ENCODE data around the gene DENND1B. TPM values are rescaled to one million over a fixed set of nuclear protein-coding genes. Genes with fewer than 3 reads are reported as not detected.

DENND1B gene
- total and polyA plus RNA-seq, 2 donors (not counting 1 experiment from before 2014, with no cell fraction given) = 5.5 to 8.4 TPM

GRCh38 chr1:197486946-197487345 lies 288.3 kb downstream of the DENND1B start:
- H3K27ac ChIP-seq (ENCODE audit: insufficient read depth, low read length) = no peak overlapping the region
- no peaks in the 10 kb centered on the region for H3K4me1 ChIP-seq (ENCODE audit: control insufficient read depth, extremely low read depth, insufficient read depth, low read length)
- no peak overlapping the region for H3K9ac ChIP-seq (ENCODE audit: insufficient read depth, low read length)
- H4K20me1 ChIP-seq (ENCODE audit: control insufficient read depth, extremely low read depth, insufficient read depth, low read length) = no peaks in the 10 kb centered on the region
- no peak overlapping the region for H3K4me2 ChIP-seq (ENCODE audit: extremely low read depth, insufficient read depth, low read length)
- no peaks in the 10 kb centered on the region for H3K27me3 ChIP-seq (ENCODE audit: control insufficient read depth, insufficient read depth, low read length)
- peak; percentile 17 to 25 for DNase-seq (ENCODE audit: low read depth in 2 of 2)
- H3K4me3 ChIP-seq (replicated peaks in 1 of 4; ENCODE audit: control extremely low read depth in 1 of 4, insufficient read depth in 1 of 4, low read depth in 3 of 4, low read length in 4 of 4) = no peak overlapping the region
- H3K9me3 ChIP-seq (ENCODE audit: control insufficient read depth, insufficient read depth, low read depth, low read length) = no peaks in the 10 kb centered on the region
- no peaks in the 10 kb centered on the region for H3K79me2 ChIP-seq (ENCODE audit: control insufficient read depth, insufficient read depth, low read length)
- no peak for TF ChIP-seq CTCF (conservative IDR thresholded peaks at IDR 0.05 in 1 of 2, IDR thresholded peaks at IDR 0.05 in 1 of 2; ENCODE audit: low read depth in 1 of 2, low read length in 2 of 2)
- TF ChIP-seq EZH2 (IDR thresholded peaks at IDR 0.05; ENCODE audit: low read length, missing control alignments) = no peak
- no peak overlapping the region for H2AFZ ChIP-seq (ENCODE audit: low read length)
- H3K36me3 ChIP-seq (ENCODE audit: control insufficient read depth, insufficient read depth, low read length) = no peaks in the 10 kb centered on the region

- H3K27me3 ChIP-seq (ENCODE audit: control insufficient read depth, insufficient read depth, low read length) = no peaks in the 10 kb centered on the region
- no peaks in the 10 kb centered on the region for H3K4me1 ChIP-seq (ENCODE audit: control insufficient read depth, extremely low read depth, insufficient read depth, low read length)
- no peaks in the 10 kb centered on the region for H3K79me2 ChIP-seq (ENCODE audit: control insufficient read depth, insufficient read depth, low read length)
- DNase-seq (ENCODE audit: low read depth in 2 of 2) = no peak
- no peaks in the 10 kb centered on the region for H3K9me3 ChIP-seq (ENCODE audit: control insufficient read depth, insufficient read depth, low read depth, low read length)
- H3K27ac ChIP-seq (ENCODE audit: insufficient read depth, low read length) = no peak overlapping the region
- H3K4me2 ChIP-seq (ENCODE audit: extremely low read depth, insufficient read depth, low read length) = no peak overlapping the region
- no peaks in the 10 kb centered on the region for H4K20me1 ChIP-seq (ENCODE audit: control insufficient read depth, extremely low read depth, insufficient read depth, low read length)
- no peak overlapping the region for H2AFZ ChIP-seq (ENCODE audit: low read length)
- no peaks in the 10 kb centered on the region for H3K36me3 ChIP-seq (ENCODE audit: control insufficient read depth, insufficient read depth, low read length)
- TF ChIP-seq CTCF (conservative IDR thresholded peaks at IDR 0.05 in 1 of 2, IDR thresholded peaks at IDR 0.05 in 1 of 2; ENCODE audit: low read depth in 1 of 2, low read length in 2 of 2) = no peak
- TF ChIP-seq EZH2 (IDR thresholded peaks at IDR 0.05; ENCODE audit: low read length, missing control alignments) = no peak
- H3K4me3 ChIP-seq (replicated peaks in 1 of 4; ENCODE audit: control extremely low read depth in 1 of 4, insufficient read depth in 1 of 4, low read depth in 3 of 4, low read length in 4 of 4) = no peak overlapping the region
- no peak overlapping the region for H3K9ac ChIP-seq (ENCODE audit: insufficient read depth, low read length)
Observed at GRCh38 chr1:197485790-197486189, 289.5 kb downstream of the DENND1B start.

- H4K20me1 ChIP-seq (ENCODE audit: control insufficient read depth, extremely low read depth, insufficient read depth, low read length) = no peaks in the 10 kb centered on the region
- no peak overlapping the region for H3K4me2 ChIP-seq (ENCODE audit: extremely low read depth, insufficient read depth, low read length)
- H3K36me3 ChIP-seq (ENCODE audit: control insufficient read depth, insufficient read depth, low read length) = no peaks in the 10 kb centered on the region
- DNase-seq (ENCODE audit: low read depth in 2 of 2) = peak in 1 of 2 donors; percentile 14
- no peak overlapping the region for H3K27ac ChIP-seq (ENCODE audit: insufficient read depth, low read length)
- no peaks in the 10 kb centered on the region for H3K9me3 ChIP-seq (ENCODE audit: control insufficient read depth, insufficient read depth, low read depth, low read length)
- no peak overlapping the region for H3K9ac ChIP-seq (ENCODE audit: insufficient read depth, low read length)
- H3K4me3 ChIP-seq (replicated peaks in 1 of 4; ENCODE audit: control extremely low read depth in 1 of 4, insufficient read depth in 1 of 4, low read depth in 3 of 4, low read length in 4 of 4) = no peak overlapping the region
- H3K27me3 ChIP-seq (ENCODE audit: control insufficient read depth, insufficient read depth, low read length) = no peaks in the 10 kb centered on the region
- TF ChIP-seq EZH2 (IDR thresholded peaks at IDR 0.05; ENCODE audit: low read length, missing control alignments) = no peak
- TF ChIP-seq CTCF (conservative IDR thresholded peaks at IDR 0.05 in 1 of 2, IDR thresholded peaks at IDR 0.05 in 1 of 2; ENCODE audit: low read depth in 1 of 2, low read length in 2 of 2) = no peak
- H3K79me2 ChIP-seq (ENCODE audit: control insufficient read depth, insufficient read depth, low read length) = no peaks in the 10 kb centered on the region
- H2AFZ ChIP-seq (ENCODE audit: low read length) = no peak overlapping the region
- H3K4me1 ChIP-seq (ENCODE audit: control insufficient read depth, extremely low read depth, insufficient read depth, low read length) = no peaks in the 10 kb centered on the region
Observed at GRCh38 chr1:197481101-197481500, 294.2 kb downstream of the DENND1B start.

Data from fibroblast of lung (primary cell).